SKM-1 (cell line): ENCODE data around the gene C16orf54.
"Not testable (repeated sequence)": the region's sequence is repeated elsewhere in the genome, so short reads cannot be mapped to it uniquely, and the experiment has no call there.

Experiments
- DNase-seq: peaks from one replicate; lab custom pipeline; 2025; ENCODE audit not compliant: unreplicated experiment; lab: John Stamatoyannopoulos, UW

Gene C16orf54

GRCh38 chr16:29769507-29769906, 23.7 kb upstream of the C16orf54 start:
- DNase-seq, result no peak

GRCh38 chr16:29767062-29767461, 21.3 kb upstream of the C16orf54 start:
- no peak for DNase-seq

GRCh38 chr16:29766571-29766970, 20.8 kb upstream of the C16orf54 start:
- no peak for DNase-seq

- no peak for DNase-seq
Observed at GRCh38 chr16:29765167-29766032, 19.6 kb upstream of the C16orf54 start.

GRCh38 chr16:29763326-29763725, 17.5 kb upstream of the C16orf54 start:
- no peak for DNase-seq

- DNase-seq, result no peak
Observed at GRCh38 chr16:29761882-29762281, 16.1 kb upstream of the C16orf54 start.

- DNase-seq, result not testable (repeated sequence)
Observed at GRCh38 chr16:29761280-29761651, 15.5 kb upstream of the C16orf54 start.

- DNase-seq, result no peak
Observed at GRCh38 chr16:29760567-29761279, 14.9 kb upstream of the C16orf54 start.

GRCh38 chr16:29757950-29758466, 12.2 kb upstream of the C16orf54 start:
- no peak for DNase-seq

- DNase-seq, result not testable (repeated sequence)
Observed at GRCh38 chr16:29757086-29757485, 11.3 kb upstream of the C16orf54 start.

GRCh38 chr16:29756654-29757053, 10.9 kb upstream of the C16orf54 start:
- DNase-seq, result no peak

GRCh38 chr16:29753516-29753915, 7.7 kb upstream of the C16orf54 start:
- DNase-seq, result no peak

GRCh38 chr16:29748760-29749149, 3.0 kb upstream of the C16orf54 start:
- not testable (repeated sequence) for DNase-seq

- DNase-seq, result no peak
Observed at GRCh38 chr16:29747947-29748759, 2.4 kb upstream of the C16orf54 start.

GRCh38 chr16:29746518-29746917, 728 bp upstream of the C16orf54 start:
- DNase-seq, result not testable (repeated sequence)

- DNase-seq, result peak; percentile 77
Observed at GRCh38 chr16:29745121-29745852, 503 bp downstream of the C16orf54 start.

- DNase-seq, result no peak
Observed at GRCh38 chr16:29744541-29745101, 1.2 kb downstream of the C16orf54 start.

GRCh38 chr16:29743827-29744531, 1.8 kb downstream of the C16orf54 start:
- no peak for DNase-seq

GRCh38 chr16:29743475-29743826, 2.3 kb downstream of the C16orf54 start:
- no peak for DNase-seq
